Measurements from ENCODE around the gene MYO9B.

DNA sequence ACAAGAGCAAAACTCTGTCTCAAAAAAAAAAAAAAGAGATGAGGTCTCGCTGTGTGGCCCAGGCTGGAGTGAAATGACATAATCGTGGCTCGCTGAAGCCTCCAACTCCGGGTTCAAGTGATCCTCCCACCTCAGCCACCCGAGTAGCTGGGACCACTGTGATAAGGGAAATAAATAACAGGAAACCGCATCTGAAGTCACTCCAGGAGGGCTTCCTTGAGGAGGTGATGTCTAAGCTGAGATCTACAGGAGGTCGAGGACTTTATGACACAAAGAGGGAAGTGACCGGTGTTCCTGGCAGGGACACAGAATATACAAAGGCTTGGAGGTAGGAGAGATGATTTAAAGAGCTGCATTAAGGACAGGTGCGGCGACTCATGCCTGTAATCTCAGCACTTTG is 179.1 kb downstream of the MYO9B start:
- TF ChIP-seq CTCF (optimal IDR thresholded peaks at IDR 0.05 in 1 of 3, IDR thresholded peaks at IDR 0.05 in 1 of 3, conservative IDR thresholded peaks at IDR 0.05 in 1 of 3; ENCODE audit: extremely low read depth in 1 of 3, insufficient read depth in 2 of 3, low read length in 3 of 3): no peak
- no peak for TF ChIP-seq EZH2 (IDR thresholded peaks at IDR 0.05; ENCODE audit: low read length)
